BLaER1 treated with 17β-estradiol and CSF1 and Interleukin-3, amounts not matched to agents 10 nM and 100 nM (cell line): ENCODE data around the gene ERBB4.
"Not testable (repeated sequence)": the region's sequence is repeated elsewhere in the genome, so short reads cannot be mapped to it uniquely, and the experiment has no call there.

Source experiments
- H3K27ac ChIP-seq, 11 experiments: shearing (Covaris generic); formaldehyde crosslinking; 2 replicates each; pipeline ENCODE4 v1.8.1; 2022
- H3K27me3 ChIP-seq, 11 experiments: shearing (Covaris generic); formaldehyde crosslinking; 2 replicates each; pipeline ENCODE4 v1.8.1; 2022
- H3K36me3 ChIP-seq, 11 experiments: shearing (Covaris generic); formaldehyde crosslinking; 2 replicates each; pipeline ENCODE4 v1.8.1; 2022
- H3K4me1 ChIP-seq, 10 experiments: shearing (Covaris generic); formaldehyde crosslinking; 2 replicates each; pipeline ENCODE4 v1.8.1; 2022
- H3K4me2 ChIP-seq, 11 experiments: shearing (Covaris generic); formaldehyde crosslinking; 2 replicates each; pipeline ENCODE4 v1.8.1; 2022
- H3K4me3 ChIP-seq, 10 experiments: shearing (Covaris generic); formaldehyde crosslinking; 2 replicates each; pipeline ENCODE4 v1.8.1; 2022
- H3K9ac ChIP-seq, 11 experiments: shearing (Covaris generic); formaldehyde crosslinking; 2 replicates each; pipeline ENCODE4 v1.8.1; 2022
- H3K9me3 ChIP-seq, 11 experiments: shearing (Covaris generic); formaldehyde crosslinking; replicated peaks in 1 of 11; 2 replicates each; pipeline ENCODE4 v1.8.1; 2022
- H4K20me1 ChIP-seq, 11 experiments: shearing (Covaris generic); formaldehyde crosslinking; 2 replicates each; pipeline ENCODE4 v1.8.1; 2022
- Cebpa-rat ChIP-seq, 11 experiments: shearing (Covaris generic); IDR thresholded peaks; 2 replicates each; pipeline ENCODE4 v1.8.1; 2022

The ERBB4 gene

GRCh38 chr2:211545582-211545981 is 993.0 kb downstream of the ERBB4 start:
- no peaks in the 10 kb centered on the region for H3K27me3 ChIP-seq
- no peak overlapping the region for H3K27ac ChIP-seq
- H3K9ac ChIP-seq, result no peak overlapping the region
- H3K4me3 ChIP-seq, result no peak overlapping the region
- H3K4me1 ChIP-seq, result no peaks in the 10 kb centered on the region
- no peaks in the 10 kb centered on the region for H3K36me3 ChIP-seq
- H3K9me3 ChIP-seq, result no peaks in the 10 kb centered on the region
- no peak overlapping the region for H3K4me2 ChIP-seq
- no peaks in the 10 kb centered on the region for H4K20me1 ChIP-seq
- TF ChIP-seq Cebpa-rat (IDR thresholded peaks at IDR 0.05), result no peak

GRCh38 chr2:211534632-211535031 is 1004.0 kb downstream of the ERBB4 start:
- H3K27ac ChIP-seq, result no peak overlapping the region
- H3K4me1 ChIP-seq, result no peaks in the 10 kb centered on the region
- no peaks in the 10 kb centered on the region for H3K27me3 ChIP-seq
- no peaks in the 10 kb centered on the region for H4K20me1 ChIP-seq
- peaks cover 0 to 5% (median 0%) of the 10 kb centered on the region in 11 experiments; a peak in 3 of 22 replicates for H3K9me3 ChIP-seq
- H3K9ac ChIP-seq, result no peak overlapping the region
- TF ChIP-seq Cebpa-rat (IDR thresholded peaks at IDR 0.05), result no peak
- H3K36me3 ChIP-seq, result no peaks in the 10 kb centered on the region
- H3K4me3 ChIP-seq, result no peak overlapping the region
- no peak overlapping the region for H3K4me2 ChIP-seq

- H3K4me3 ChIP-seq, H3K27me3 ChIP-seq, H4K20me1 ChIP-seq, H3K4me1 ChIP-seq, H3K27ac ChIP-seq, H3K9ac ChIP-seq, H3K4me2 ChIP-seq, H3K36me3 ChIP-seq: not testable (repeated sequence)
- peaks cover 0 to 19% (median 7%) of the 10 kb centered on the region in 11 experiments; a peak in 7 of 22 replicates for H3K9me3 ChIP-seq
Measured at GRCh38 chr2:211524248-211524647, 1014.4 kb downstream of the ERBB4 start.

GRCh38 chr2:211516537-211516936 is 1022.1 kb downstream of the ERBB4 start:
- Histone ChIP-seq H3K27ac (no peak overlapping the region), H3K4me3 (no peak overlapping the region)
- TF ChIP-seq Cebpa-rat (IDR thresholded peaks at IDR 0.05), result no peak

GRCh38 chr2:211514049-211514448 is 1024.6 kb downstream of the ERBB4 start:
- no peak overlapping the region for H3K4me2 ChIP-seq
- H3K9me3 ChIP-seq, result no peaks in the 10 kb centered on the region
- H3K4me3 ChIP-seq, result no peak overlapping the region
- H3K27ac ChIP-seq, result no peak overlapping the region
- no peaks in the 10 kb centered on the region for H4K20me1 ChIP-seq
- TF ChIP-seq Cebpa-rat (IDR thresholded peaks at IDR 0.05), result no peak
- no peaks in the 10 kb centered on the region for H3K4me1 ChIP-seq
- H3K36me3 ChIP-seq, result no peaks in the 10 kb centered on the region
- H3K27me3 ChIP-seq, result no peaks in the 10 kb centered on the region
- no peak overlapping the region for H3K9ac ChIP-seq

More at GRCh38 chr2:211516537-211516936, 1022.1 kb downstream of the ERBB4 start:
- no peaks in the 10 kb centered on the region for H3K27me3 ChIP-seq
- no peaks in the 10 kb centered on the region for H3K9me3 ChIP-seq
- no peaks in the 10 kb centered on the region for H4K20me1 ChIP-seq
- H3K9ac ChIP-seq, result no peak overlapping the region
- H3K4me2 ChIP-seq, result no peak overlapping the region
- H3K36me3 ChIP-seq, result no peaks in the 10 kb centered on the region
- no peaks in the 10 kb centered on the region for H3K4me1 ChIP-seq

- H3K36me3 ChIP-seq, result no peaks in the 10 kb centered on the region
- no peaks in the 10 kb centered on the region for H3K27me3 ChIP-seq
- no peak for TF ChIP-seq Cebpa-rat (IDR thresholded peaks at IDR 0.05)
- no peak overlapping the region for H3K27ac ChIP-seq
- H3K4me2 ChIP-seq, result no peak overlapping the region
- no peaks in the 10 kb centered on the region for H4K20me1 ChIP-seq
- H3K4me1 ChIP-seq, result no peaks in the 10 kb centered on the region
- no peak overlapping the region for H3K4me3 ChIP-seq
- H3K9me3 ChIP-seq, result no peaks in the 10 kb centered on the region
- H3K9ac ChIP-seq, result no peak overlapping the region
Measured at GRCh38 chr2:211513446-211513845, 1025.2 kb downstream of the ERBB4 start.

GRCh38 chr2:211512806-211513205 is 1025.8 kb downstream of the ERBB4 start:
- Histone ChIP-seq H4K20me1 (no peaks in the 10 kb centered on the region), H3K9me3 (no peaks in the 10 kb centered on the region), H3K27ac (no peak overlapping the region), H3K4me2 (no peak overlapping the region), H3K36me3 (no peaks in the 10 kb centered on the region), H3K4me3 (no peak overlapping the region), H3K27me3 (no peaks in the 10 kb centered on the region), H3K4me1 (no peaks in the 10 kb centered on the region), H3K9ac (no peak overlapping the region)
- no peak for TF ChIP-seq Cebpa-rat (IDR thresholded peaks at IDR 0.05)

GRCh38 chr2:211503856-211504255 is 1034.7 kb downstream of the ERBB4 start:
- no peak for TF ChIP-seq Cebpa-rat (IDR thresholded peaks at IDR 0.05)
- Histone ChIP-seq H3K27me3 (no peaks in the 10 kb centered on the region), H3K4me1 (no peaks in the 10 kb centered on the region), H4K20me1 (no peaks in the 10 kb centered on the region), H3K9ac (no peak overlapping the region), H3K4me2 (no peak overlapping the region), H3K36me3 (no peaks in the 10 kb centered on the region), H3K9me3 (peaks cover 0 to 11% (median 7%) of the 10 kb centered on the region in 11 experiments; a peak in 12 of 22 replicates), H3K4me3 (no peak overlapping the region), H3K27ac (no peak overlapping the region)

GRCh38 chr2:211503198-211503597 is 1035.4 kb downstream of the ERBB4 start:
- Histone ChIP-seq H3K4me1 (no peaks in the 10 kb centered on the region), H3K9ac (no peak overlapping the region), H3K9me3 (peaks cover 0 to 11% (median 7%) of the 10 kb centered on the region in 11 experiments; a peak in 12 of 22 replicates), H3K27ac (no peak overlapping the region), H4K20me1 (no peaks in the 10 kb centered on the region), H3K4me2 (no peak overlapping the region), H3K4me3 (no peak overlapping the region), H3K36me3 (no peaks in the 10 kb centered on the region), H3K27me3 (no peaks in the 10 kb centered on the region)
- no peak for TF ChIP-seq Cebpa-rat (IDR thresholded peaks at IDR 0.05)

- no peaks in the 10 kb centered on the region for H3K4me1 ChIP-seq
- H3K9ac ChIP-seq, result no peak overlapping the region
- no peaks in the 10 kb centered on the region for H3K27me3 ChIP-seq
- no peak overlapping the region for H3K27ac ChIP-seq
- H3K4me2 ChIP-seq, result no peak overlapping the region
- no peak for TF ChIP-seq Cebpa-rat (IDR thresholded peaks at IDR 0.05)
- no peaks in the 10 kb centered on the region for H3K36me3 ChIP-seq
- no peaks in the 10 kb centered on the region for H4K20me1 ChIP-seq
- H3K9me3 ChIP-seq, result peaks cover 0 to 6% (median 3%) of the 10 kb centered on the region in 11 experiments; a peak in 10 of 22 replicates
- no peak overlapping the region for H3K4me3 ChIP-seq
Measured at GRCh38 chr2:211498551-211499205, 1039.9 kb downstream of the ERBB4 start.
